NCI-H128 (cell line): Measurements from ENCODE around the gene LRRC23.
"Not testable (repeated sequence)": the region's sequence is repeated elsewhere in the genome, so short reads cannot be mapped to it uniquely, and the experiment has no call there.

Source experiments
- DNase-seq: peaks from one replicate; lab custom pipeline; 2025; ENCODE audit not compliant: unreplicated experiment; lab: John Stamatoyannopoulos, UW

LRRC23 gene

GRCh38 chr12:6899837-6900519, 4.6 kb upstream of the LRRC23 start:
- no peak for DNase-seq

- no peak for DNase-seq
Measured at GRCh38 chr12:6902448-6902847, 2.2 kb upstream of the LRRC23 start.

- DNase-seq = no peak
Measured at GRCh38 chr12:6903722-6904121, 900 bp upstream of the LRRC23 start.

DNA sequence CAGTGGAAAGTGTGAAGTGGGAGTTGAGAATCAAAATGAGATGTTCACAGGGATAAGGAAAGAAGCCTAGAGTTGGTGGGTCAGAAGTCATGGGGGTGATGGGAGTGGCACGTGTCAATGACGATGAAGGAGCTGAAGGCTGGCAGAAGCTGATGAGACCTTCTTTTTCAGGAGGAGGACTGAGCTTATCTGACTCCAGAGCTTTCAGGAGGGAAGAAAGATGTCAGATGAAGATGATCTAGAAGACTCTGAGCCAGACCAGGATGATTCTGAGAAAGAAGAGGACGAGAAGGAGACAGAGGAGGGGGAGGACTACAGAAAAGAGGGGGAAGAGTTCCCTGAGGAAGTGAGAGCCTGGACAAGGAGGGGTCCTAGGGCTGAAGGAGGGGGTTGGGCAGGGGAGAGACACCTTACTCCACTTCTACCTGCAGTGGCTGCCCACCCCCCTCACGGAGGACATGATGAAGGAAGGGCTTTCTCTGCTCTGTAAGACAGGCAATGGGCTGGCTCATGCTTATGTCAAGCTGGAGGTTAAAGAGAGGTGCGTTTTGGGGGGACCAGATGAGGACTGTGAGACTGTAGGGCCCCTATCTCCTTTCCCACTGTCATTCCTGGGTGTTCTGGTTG, 905 bp downstream of the LRRC23 start:
- no peak for DNase-seq

GRCh38 chr12:6908141-6908540, 3.5 kb downstream of the LRRC23 start:
- DNase-seq = not testable (repeated sequence)

- DNase-seq = no peak
Measured at GRCh38 chr12:6909421-6910145, 5.0 kb downstream of the LRRC23 start.

DNA sequence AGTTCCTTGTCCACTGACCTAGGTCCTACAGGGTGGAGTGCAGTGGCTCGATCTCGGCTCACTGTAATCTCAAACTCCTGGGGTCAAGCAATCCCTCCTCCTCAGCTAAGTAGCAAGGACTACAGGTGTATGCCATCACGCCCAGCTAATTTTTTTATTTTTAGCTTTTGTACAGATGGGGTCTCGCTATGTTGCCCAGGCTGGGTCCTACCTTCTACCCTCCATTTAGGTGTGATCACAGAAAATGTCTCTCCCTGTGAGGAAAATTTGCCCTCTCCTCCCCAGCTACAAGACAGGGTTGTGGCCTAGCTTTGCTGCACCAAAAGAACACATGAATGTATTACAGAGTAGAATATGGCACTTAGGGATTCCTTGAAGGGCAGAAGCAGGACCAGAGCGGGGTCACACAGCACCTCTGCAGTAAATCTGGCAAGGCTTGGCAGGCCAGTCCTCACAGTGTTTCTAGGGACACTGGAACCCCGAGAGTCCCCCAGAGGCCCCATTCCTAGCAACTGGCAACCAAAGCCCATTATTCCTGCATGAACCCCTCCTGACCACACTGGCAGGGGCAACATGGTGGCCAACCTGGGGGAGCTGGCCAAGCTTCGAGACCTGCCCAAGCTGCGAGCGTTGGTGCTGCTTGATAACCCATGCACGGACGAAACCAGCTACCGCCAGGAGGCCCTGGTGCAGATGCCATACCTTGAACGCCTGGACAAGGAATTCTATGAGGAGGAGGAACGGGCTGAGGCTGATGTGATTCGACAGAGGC, 7.7 kb downstream of the LRRC23 start:
- DNase-seq = no peak

DNA sequence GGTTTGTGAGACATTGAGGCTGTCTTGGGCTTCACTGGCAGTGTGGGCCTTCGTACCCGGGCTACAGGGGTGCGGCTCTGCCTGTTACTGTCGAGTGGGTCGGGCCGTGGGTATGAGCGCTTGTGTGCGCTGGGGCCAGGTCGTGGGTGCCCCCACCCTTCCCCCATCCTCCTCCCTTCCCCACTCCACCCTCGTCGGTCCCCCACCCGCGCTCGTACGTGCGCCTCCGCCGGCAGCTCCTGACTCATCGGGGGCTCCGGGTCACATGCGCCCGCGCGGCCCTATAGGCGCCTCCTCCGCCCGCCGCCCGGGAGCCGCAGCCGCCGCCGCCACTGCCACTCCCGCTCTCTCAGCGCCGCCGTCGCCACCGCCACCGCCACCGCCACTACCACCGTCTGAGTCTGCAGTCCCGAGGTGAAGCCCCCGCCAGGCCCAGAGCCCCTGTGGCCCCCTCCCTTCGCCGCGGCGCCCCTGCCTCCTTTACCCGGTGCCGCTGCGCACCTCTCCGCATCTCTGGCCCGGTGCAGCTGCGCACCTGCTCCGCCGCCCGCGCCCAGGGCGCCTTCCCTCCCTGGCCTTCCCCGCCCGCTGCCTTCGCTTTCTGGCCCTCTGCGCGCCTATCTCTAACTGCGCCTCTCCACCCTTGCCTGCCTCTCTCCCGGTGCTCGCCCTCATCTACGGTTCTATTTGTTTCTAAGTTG, 9.8 kb downstream of the LRRC23 start, which contains the start of gene ENO2:
Gene ENO2, plus strand, starts transcription at position 335 of the 701 bp plus-strand sequence. CDS start 1,253 bp downstream, outside the sequence.
- peak; percentile 81 for DNase-seq

- DNase-seq = no peak
Measured at GRCh38 chr12:6914947-6915788, 10.5 kb downstream of the LRRC23 start.

DNA sequence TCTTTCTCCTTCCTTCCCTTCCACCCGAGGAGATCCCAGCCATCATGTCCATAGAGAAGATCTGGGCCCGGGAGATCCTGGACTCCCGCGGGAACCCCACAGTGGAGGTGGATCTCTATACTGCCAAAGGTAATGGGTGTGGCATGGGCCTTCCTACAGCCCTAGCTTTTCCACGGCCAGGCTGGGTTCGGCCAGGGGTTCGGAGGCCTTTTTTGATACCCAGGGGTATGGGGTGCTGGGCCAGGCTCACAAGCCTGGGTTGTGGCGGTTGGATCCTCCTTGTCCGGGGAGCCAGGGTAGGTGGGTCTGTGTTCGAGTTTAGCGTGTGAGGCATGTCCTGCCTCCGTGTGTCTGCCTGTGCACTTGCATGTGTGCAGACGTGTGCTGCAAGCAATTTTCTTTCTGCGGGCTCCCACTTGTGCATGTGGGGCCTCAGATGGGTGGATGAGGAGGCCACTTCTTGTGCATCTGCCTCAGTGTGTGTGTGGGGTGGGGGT, 11.2 kb downstream of the LRRC23 start:
- DNase-seq = no peak

DNA sequence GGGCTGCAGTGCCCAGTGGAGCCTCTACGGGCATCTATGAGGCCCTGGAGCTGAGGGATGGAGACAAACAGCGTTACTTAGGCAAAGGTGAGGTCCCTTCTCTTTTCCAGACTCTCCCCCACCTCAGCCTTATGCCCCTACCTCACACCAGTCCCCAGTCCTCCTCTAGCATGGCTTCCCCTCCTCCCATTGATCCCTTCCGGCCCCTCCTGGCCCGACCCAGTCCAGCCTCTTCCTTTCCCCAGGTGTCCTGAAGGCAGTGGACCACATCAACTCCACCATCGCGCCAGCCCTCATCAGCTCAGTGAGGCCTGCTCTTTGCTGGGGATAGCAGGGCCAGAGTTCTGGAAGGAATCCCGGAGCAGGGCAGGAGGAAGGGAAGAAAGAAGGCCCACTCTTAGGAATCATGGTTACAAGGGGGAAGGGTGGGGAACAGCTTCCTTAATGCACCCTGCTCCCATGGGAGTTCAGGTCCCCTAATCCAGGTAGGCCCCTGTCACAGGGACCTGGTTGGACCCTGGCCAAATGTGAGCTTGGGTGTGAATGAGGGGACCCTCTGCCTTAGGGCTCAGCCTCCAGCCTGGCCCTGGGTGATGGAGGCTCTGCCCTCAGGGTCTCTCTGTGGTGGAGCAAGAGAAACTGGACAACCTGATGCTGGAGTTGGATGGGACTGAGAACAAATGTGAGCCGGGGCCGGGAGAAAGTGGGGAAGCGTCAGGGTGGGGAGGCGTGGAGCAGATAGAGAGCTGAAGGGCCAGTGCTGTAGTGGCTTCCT, 12.0 kb downstream of the LRRC23 start:
- no peak for DNase-seq

DNA sequence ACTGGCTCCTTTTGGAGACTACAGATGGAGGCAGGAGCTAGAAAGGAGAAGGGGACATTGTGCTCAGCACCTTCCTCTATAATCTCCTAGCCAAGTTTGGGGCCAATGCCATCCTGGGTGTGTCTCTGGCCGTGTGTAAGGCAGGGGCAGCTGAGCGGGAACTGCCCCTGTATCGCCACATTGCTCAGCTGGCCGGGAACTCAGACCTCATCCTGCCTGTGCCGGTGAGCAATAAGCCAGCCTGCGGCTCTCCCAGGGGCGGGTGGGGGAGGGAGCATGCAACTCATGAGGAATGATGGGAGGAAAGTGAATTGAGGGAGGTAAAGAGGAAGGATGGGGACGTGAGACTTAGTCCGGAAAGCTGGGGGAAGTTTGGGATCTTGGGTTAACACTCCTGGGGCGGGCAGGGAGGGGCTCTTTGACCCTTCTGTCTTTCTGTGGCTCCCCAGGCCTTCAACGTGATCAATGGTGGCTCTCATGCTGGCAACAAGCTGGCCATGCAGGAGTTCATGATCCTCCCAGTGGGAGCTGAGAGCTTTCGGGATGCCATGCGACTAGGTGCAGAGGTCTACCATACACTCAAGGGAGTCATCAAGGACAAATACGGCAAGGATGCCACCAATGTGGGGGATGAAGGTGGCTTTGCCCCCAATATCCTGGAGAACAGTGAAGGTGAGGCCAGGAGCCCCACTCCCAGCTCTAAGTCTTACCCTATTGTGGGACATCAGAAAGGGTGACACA, 13.0 kb downstream of the LRRC23 start:
- DNase-seq = no peak

- DNase-seq = no peak
Measured at GRCh38 chr12:6919588-6919987, 15.0 kb downstream of the LRRC23 start.

DNA sequence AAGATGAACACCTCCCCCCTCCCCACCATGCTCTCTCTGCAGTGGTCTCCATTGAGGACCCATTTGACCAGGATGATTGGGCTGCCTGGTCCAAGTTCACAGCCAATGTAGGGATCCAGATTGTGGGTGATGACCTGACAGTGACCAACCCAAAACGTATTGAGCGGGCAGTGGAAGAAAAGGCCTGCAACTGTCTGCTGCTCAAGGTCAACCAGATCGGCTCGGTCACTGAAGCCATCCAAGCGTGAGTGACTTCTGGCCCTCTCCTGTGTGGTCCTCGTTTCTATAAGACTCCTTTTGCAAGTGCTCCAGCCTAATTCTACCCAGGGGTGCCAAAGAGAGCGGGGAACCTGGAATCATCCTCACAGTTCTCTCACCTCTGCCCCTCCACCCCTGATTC, 16.9 kb downstream of the LRRC23 start:
- DNase-seq = no peak

GRCh38 chr12:6921996-6922946, 17.6 kb downstream of the LRRC23 start:
- no peak for DNase-seq

GRCh38 chr12:6923003-6923732, 18.5 kb downstream of the LRRC23 start:
- DNase-seq = no peak
